HCT116 (cell line): ENCODE data around the gene ANKLE1.

Experiments
- EGR1 ChIP-seq: IDR thresholded peaks from 2 replicates; pipeline ENCODE4 v1.6.1; 2012; ENCODE audit warnings: low read depth
- EZH2 ChIP-seq: fragments of 200-600 bp; sonication (generic); IDR thresholded peaks from 2 replicates; pipeline ENCODE4 v1.6.1; 2017; ENCODE audit warnings: antibody characterized with exemption, mixed run types
- EZH2phosphoT487 ChIP-seq: fragments of 200-600 bp; IDR thresholded peaks from 2 replicates; pipeline ENCODE4 v1.6.1; 2018; ENCODE audit warnings: antibody characterized with exemption, borderline replicate concordance
- JUND ChIP-seq: IDR thresholded peaks from 2 replicates; pipeline ENCODE4 v1.6.1; 2012
- POLR2A ChIP-seq: IDR thresholded peaks from 2 replicates; pipeline ENCODE4 v1.7.0; 2011; ENCODE audit warnings: borderline replicate concordance; ENCODE audit not compliant: insufficient read depth, insufficient read length; ENCODE audit errors: extremely low read depth
- POLR2AphosphoS5 ChIP-seq: IDR thresholded peaks from 2 replicates; pipeline ENCODE4 v1.6.1; 2011; ENCODE audit warnings: mild to moderate bottlenecking, low read depth, low read length, moderate library complexity
- SIN3A ChIP-seq: IDR thresholded peaks from 2 replicates; pipeline ENCODE4 v1.6.1; 2012; ENCODE audit warnings: low read depth
- ZFX ChIP-seq: fragments of 450-650 bp; IDR thresholded peaks from 2 replicates; pipeline ENCODE4 v1.6.1; 2017
- TF ChIP-seq, protein P1 (sequence below), 3 experiments: fragments of 200-600 bp in 1 of 3; sonication (generic) in 1 of 3; IDR thresholded peaks in 2 of 3; conservative IDR thresholded peaks in 1 of 3; 2 replicates each; pipeline ENCODE4 v1.5.1; 2012 to 2017; ENCODE audit warnings: low read depth in 2 of 3, low read length in 2 of 3, antibody characterized with exemption in 1 of 3, borderline replicate concordance in 1 of 3, control low read depth in 1 of 3, mild to moderate bottlenecking in 1 of 3, mixed read lengths in 1 of 3, mixed run types in 1 of 3, moderate library complexity in 1 of 3; ENCODE audit not compliant: insufficient read depth in 1 of 3
- TF ChIP-seq, protein P2 (sequence below): IDR thresholded peaks from 2 replicates; pipeline ENCODE4 v1.6.1; 2012
- TF ChIP-seq, protein P3 (sequence below): IDR thresholded peaks from 2 replicates; pipeline ENCODE4 v1.6.1; 2011; ENCODE audit warnings: mild to moderate bottlenecking, low read length, moderate library complexity; ENCODE audit not compliant: insufficient replicate concordance; ENCODE audit errors: extremely low read depth

DNA sequence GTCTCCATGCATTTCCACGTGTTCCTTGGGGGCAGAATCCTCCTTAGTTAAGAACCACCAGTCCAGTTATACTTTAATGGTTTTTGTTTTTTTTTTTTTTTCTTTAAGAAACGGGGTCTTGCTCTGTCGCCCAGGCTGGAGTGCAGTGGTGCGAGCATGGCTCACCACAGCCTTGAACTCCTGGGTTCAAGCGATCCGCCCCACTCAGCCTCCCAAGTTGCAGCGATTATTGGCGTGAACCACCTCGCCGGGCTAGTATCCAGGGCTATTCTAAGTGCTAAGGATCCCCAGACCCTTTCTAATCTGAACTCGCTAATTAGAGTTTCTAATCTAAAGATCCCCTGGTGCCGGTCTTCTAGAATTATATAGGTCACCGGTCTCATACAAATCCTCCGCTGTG is 11.9 kb downstream of the ANKLE1 start:
- TF ChIP-seq, protein P1, sequence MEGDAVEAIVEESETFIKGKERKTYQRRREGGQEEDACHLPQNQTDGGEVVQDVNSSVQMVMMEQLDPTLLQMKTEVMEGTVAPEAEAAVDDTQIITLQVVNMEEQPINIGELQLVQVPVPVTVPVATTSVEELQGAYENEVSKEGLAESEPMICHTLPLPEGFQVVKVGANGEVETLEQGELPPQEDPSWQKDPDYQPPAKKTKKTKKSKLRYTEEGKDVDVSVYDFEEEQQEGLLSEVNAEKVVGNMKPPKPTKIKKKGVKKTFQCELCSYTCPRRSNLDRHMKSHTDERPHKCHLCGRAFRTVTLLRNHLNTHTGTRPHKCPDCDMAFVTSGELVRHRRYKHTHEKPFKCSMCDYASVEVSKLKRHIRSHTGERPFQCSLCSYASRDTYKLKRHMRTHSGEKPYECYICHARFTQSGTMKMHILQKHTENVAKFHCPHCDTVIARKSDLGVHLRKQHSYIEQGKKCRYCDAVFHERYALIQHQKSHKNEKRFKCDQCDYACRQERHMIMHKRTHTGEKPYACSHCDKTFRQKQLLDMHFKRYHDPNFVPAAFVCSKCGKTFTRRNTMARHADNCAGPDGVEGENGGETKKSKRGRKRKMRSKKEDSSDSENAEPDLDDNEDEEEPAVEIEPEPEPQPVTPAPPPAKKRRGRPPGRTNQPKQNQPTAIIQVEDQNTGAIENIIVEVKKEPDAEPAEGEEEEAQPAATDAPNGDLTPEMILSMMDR (IDR thresholded peaks at IDR 0.05 in 2 of 3, conservative IDR thresholded peaks at IDR 0.05 in 1 of 3; ENCODE audit: borderline replicate concordance in 1 of 3, insufficient read depth in 1 of 3, low read depth in 2 of 3, low read length in 2 of 3) = no peak
- TF ChIP-seq, protein P2, sequence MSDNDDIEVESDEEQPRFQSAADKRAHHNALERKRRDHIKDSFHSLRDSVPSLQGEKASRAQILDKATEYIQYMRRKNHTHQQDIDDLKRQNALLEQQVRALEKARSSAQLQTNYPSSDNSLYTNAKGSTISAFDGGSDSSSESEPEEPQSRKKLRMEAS = no peak; the same call in 1 of the 2 replicates
- TF ChIP-seq EZH2phosphoT487 (no peak), SIN3A (no peak), ZFX (no peak), JUND (no peak), POLR2AphosphoS5 (no peak), POLR2A (no peak), EZH2 (no peak), EGR1 (no peak)
- TF ChIP-seq, protein P3, sequence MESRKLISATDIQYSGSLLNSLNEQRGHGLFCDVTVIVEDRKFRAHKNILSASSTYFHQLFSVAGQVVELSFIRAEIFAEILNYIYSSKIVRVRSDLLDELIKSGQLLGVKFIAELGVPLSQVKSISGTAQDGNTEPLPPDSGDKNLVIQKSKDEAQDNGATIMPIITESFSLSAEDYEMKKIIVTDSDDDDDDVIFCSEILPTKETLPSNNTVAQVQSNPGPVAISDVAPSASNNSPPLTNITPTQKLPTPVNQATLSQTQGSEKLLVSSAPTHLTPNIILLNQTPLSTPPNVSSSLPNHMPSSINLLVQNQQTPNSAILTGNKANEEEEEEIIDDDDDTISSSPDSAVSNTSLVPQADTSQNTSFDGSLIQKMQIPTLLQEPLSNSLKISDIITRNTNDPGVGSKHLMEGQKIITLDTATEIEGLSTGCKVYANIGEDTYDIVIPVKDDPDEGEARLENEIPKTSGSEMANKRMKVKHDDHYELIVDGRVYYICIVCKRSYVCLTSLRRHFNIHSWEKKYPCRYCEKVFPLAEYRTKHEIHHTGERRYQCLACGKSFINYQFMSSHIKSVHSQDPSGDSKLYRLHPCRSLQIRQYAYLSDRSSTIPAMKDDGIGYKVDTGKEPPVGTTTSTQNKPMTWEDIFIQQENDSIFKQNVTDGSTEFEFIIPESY = no peak
